ENCODE measurements around the gene SUN1. TPM values are rescaled to one million over a fixed set of nuclear protein-coding genes. Genes with fewer than 3 reads are reported as not detected.

SUN1 gene
- total and polyA plus RNA-seq, 10 of the 15 experiments (the other 5 are each of a cell fraction or from before 2014, with no cell fraction given) = 27.8 to 107 (median 65.8) TPM

DNA sequence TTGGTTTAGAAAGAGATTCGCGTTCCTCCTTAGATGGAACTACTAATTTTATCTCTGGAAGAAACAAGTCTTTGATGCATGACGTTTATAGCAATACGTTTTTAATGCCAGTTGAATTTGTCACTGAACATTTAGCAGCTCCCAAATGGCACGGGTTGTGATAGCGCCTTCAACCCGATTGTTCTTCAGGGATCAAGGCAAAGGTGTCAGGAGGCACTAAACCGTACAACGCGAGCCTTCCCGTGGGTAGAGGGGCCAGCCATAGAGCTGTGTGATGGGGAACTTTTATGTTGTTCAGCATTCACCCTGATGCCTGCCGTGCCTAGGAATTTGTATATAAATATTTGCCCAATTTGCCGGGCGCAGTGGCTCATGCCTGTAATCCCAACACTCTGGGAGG, 47.4 kb downstream of the SUN1 start:
- BruUV-seq (replicated peaks) = no TSS peak
- ChIA-PET RAD21 (ENCODE audit: unreplicated experiment) (no interaction called here), POLR2A (no interaction called here), CTCF (interaction anchor here (0.9 kb wide), 1 partner anchor 296 kb away, joined by 3 read pairs; no protein-coding TSS in a partner anchor), SMC1A (ENCODE audit: uncharacterized antibody, unreplicated experiment) (no interaction called here)
- no peaks in the 10 kb centered on the region for H3K4me1 ChIP-seq (ENCODE audit: control insufficient read depth, insufficient read depth, low read length)
- WGBS (ENCODE audit: insufficient coverage, insufficient replicate concordance, low lambda C conversion rate, missing lambda C conversion rate) = 92% methylated on average over 14 of the region's 14 CpGs
- H2AFZ ChIP-seq (ENCODE audit: control insufficient read depth, low read depth, low read length) = no peak overlapping the region
- no peak for FAIRE-seq
- H3K9ac ChIP-seq (ENCODE audit: control insufficient read depth, insufficient read depth, low read length) = no peak overlapping the region
- no peaks in the 10 kb centered on the region for H3K27me3 ChIP-seq (replicated peaks in 1 of 2; ENCODE audit: control insufficient read depth in 2 of 2, insufficient read depth in 2 of 2, low read length in 1 of 2)
- no peak for TF ChIP-seq ZNF24 (IDR thresholded peaks at IDR 0.05)
- no peak for TF ChIP-seq NFYA (IDR thresholded peaks at IDR 0.05; ENCODE audit: borderline replicate concordance, low read depth, low read length)
- TF ChIP-seq MYB (IDR thresholded peaks at IDR 0.05; ENCODE audit: borderline replicate concordance, low read depth, low read length) = no peak
- no peak for TF ChIP-seq TARDBP (IDR thresholded peaks at IDR 0.05; ENCODE audit: borderline replicate concordance)
- TF ChIP-seq, protein P1, sequence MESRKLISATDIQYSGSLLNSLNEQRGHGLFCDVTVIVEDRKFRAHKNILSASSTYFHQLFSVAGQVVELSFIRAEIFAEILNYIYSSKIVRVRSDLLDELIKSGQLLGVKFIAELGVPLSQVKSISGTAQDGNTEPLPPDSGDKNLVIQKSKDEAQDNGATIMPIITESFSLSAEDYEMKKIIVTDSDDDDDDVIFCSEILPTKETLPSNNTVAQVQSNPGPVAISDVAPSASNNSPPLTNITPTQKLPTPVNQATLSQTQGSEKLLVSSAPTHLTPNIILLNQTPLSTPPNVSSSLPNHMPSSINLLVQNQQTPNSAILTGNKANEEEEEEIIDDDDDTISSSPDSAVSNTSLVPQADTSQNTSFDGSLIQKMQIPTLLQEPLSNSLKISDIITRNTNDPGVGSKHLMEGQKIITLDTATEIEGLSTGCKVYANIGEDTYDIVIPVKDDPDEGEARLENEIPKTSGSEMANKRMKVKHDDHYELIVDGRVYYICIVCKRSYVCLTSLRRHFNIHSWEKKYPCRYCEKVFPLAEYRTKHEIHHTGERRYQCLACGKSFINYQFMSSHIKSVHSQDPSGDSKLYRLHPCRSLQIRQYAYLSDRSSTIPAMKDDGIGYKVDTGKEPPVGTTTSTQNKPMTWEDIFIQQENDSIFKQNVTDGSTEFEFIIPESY (IDR thresholded peaks at IDR 0.05) = no peak
- no peak for TF ChIP-seq POU2F2 (IDR thresholded peaks at IDR 0.05; ENCODE audit: borderline replicate concordance, low read depth, low read length)
- no peak for TF ChIP-seq ZNF274 (IDR thresholded peaks at IDR 0.05; ENCODE audit: insufficient read depth, insufficient read length)
- TF ChIP-seq, protein P2, sequence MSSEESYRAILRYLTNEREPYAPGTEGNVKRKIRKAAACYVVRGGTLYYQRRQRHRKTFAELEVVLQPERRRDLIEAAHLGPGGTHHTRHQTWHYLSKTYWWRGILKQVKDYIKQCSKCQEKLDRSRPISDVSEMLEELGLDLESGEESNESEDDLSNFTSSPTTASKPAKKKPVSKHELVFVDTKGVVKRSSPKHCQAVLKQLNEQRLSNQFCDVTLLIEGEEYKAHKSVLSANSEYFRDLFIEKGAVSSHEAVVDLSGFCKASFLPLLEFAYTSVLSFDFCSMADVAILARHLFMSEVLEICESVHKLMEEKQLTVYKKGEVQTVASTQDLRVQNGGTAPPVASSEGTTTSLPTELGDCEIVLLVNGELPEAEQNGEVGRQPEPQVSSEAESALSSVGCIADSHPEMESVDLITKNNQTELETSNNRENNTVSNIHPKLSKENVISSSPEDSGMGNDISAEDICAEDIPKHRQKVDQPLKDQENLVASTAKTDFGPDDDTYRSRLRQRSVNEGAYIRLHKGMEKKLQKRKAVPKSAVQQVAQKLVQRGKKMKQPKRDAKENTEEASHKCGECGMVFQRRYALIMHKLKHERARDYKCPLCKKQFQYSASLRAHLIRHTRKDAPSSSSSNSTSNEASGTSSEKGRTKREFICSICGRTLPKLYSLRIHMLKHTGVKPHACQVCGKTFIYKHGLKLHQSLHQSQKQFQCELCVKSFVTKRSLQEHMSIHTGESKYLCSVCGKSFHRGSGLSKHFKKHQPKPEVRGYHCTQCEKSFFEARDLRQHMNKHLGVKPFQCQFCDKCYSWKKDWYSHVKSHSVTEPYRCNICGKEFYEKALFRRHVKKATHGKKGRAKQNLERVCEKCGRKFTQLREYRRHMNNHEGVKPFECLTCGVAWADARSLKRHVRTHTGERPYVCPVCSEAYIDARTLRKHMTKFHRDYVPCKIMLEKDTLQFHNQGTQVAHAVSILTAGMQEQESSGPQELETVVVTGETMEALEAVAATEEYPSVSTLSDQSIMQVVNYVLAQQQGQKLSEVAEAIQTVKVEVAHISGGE (CRISPR knock-in tag; IDR thresholded peaks at IDR 0.05) = no peak
- TF ChIP-seq KAT2A (conservative IDR thresholded peaks at IDR 0.05; ENCODE audit: control insufficient read depth, low read depth, low read length) = no peak
- TF ChIP-seq, protein P3, sequence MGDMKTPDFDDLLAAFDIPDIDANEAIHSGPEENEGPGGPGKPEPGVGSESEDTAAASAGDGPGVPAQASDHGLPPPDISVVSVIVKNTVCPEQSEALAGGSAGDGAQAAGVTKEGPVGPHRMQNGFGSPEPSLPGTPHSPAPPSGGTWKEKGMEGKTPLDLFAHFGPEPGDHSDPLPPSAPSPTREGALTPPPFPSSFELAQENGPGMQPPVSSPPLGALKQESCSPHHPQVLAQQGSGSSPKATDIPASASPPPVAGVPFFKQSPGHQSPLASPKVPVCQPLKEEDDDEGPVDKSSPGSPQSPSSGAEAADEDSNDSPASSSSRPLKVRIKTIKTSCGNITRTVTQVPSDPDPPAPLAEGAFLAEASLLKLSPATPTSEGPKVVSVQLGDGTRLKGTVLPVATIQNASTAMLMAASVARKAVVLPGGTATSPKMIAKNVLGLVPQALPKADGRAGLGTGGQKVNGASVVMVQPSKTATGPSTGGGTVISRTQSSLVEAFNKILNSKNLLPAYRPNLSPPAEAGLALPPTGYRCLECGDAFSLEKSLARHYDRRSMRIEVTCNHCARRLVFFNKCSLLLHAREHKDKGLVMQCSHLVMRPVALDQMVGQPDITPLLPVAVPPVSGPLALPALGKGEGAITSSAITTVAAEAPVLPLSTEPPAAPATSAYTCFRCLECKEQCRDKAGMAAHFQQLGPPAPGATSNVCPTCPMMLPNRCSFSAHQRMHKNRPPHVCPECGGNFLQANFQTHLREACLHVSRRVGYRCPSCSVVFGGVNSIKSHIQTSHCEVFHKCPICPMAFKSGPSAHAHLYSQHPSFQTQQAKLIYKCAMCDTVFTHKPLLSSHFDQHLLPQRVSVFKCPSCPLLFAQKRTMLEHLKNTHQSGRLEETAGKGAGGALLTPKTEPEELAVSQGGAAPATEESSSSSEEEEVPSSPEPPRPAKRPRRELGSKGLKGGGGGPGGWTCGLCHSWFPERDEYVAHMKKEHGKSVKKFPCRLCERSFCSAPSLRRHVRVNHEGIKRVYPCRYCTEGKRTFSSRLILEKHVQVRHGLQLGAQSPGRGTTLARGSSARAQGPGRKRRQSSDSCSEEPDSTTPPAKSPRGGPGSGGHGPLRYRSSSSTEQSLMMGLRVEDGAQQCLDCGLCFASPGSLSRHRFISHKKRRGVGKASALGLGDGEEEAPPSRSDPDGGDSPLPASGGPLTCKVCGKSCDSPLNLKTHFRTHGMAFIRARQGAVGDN (IDR thresholded peaks at IDR 0.05) = no peak
- no peak for TF ChIP-seq FOS (IDR thresholded peaks at IDR 0.05; ENCODE audit: borderline replicate concordance, extremely low read depth, insufficient read length)
- TF ChIP-seq, protein P4, sequence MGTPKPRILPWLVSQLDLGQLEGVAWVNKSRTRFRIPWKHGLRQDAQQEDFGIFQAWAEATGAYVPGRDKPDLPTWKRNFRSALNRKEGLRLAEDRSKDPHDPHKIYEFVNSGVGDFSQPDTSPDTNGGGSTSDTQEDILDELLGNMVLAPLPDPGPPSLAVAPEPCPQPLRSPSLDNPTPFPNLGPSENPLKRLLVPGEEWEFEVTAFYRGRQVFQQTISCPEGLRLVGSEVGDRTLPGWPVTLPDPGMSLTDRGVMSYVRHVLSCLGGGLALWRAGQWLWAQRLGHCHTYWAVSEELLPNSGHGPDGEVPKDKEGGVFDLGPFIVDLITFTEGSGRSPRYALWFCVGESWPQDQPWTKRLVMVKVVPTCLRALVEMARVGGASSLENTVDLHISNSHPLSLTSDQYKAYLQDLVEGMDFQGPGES (IDR thresholded peaks at IDR 0.05) = no peak
- H3K9me3 ChIP-seq (replicated peaks; ENCODE audit: control insufficient read depth, insufficient read depth, low read length) = no peaks in the 10 kb centered on the region; the same call in 2 of the 3 replicates
- DNase-seq (ENCODE audit: low read depth, low spot score) = no peak
- H4K20me1 ChIP-seq (ENCODE audit: control insufficient read depth, insufficient read depth) = peaks cover 3% of the 10 kb centered on the region; the same call in 1 of the 2 replicates
- H3K4me2 ChIP-seq (ENCODE audit: control insufficient read depth, insufficient read depth) = no peak overlapping the region
- intact Hi-C loops (cut with micrococcal nuclease; ENCODE audit: unreplicated experiment) = loop anchor here (10.0 kb wide), 1 partner anchor 355 kb away; no protein-coding TSS in a partner anchor
- no peak overlapping the region for H3K27ac ChIP-seq (ENCODE audit: control insufficient read depth, insufficient read depth)
- in situ Hi-C loops (cut with MboI) = no loop called here
- ATAC-seq = no peak
- peaks cover 0 to 3% of the 10 kb centered on the region in 2 experiments; a peak in 3 of 4 replicates for H3K36me3 ChIP-seq (ENCODE audit: control insufficient read depth in 2 of 2, insufficient read depth in 2 of 2, low read length in 1 of 2)
- peaks cover 54% of the 10 kb centered on the region for H3K79me2 ChIP-seq (ENCODE audit: control insufficient read depth, insufficient read depth, low read length)
- H3K4me3 ChIP-seq = no peak overlapping the region
